SIG-M5 (cell line): ENCODE measurements around the gene CD8B.
"Not testable (repeated sequence)": the region's sequence is repeated elsewhere in the genome, so short reads cannot be mapped to it uniquely, and the experiment has no call there.

Experiments
- DNase-seq: peaks from one replicate; lab custom pipeline; 2025; lab: John Stamatoyannopoulos, UW

CD8B gene

GRCh38 chr2:86861628-86862379 is at the start of gene CD8B:
Gene CD8B, minus strand, starts transcription at chr2:86861886. Its CDS starts 21 bp downstream, at chr2:86861865.
- not testable (repeated sequence) for DNase-seq

GRCh38 chr2:86905868-86906267 is 44.2 kb upstream of the CD8B start:
- DNase-seq = not testable (repeated sequence)

- DNase-seq = not testable (repeated sequence)
Observed at GRCh38 chr2:86900687-86901086, 39.0 kb upstream of the CD8B start.

- DNase-seq = not testable (repeated sequence)
Observed at GRCh38 chr2:86886026-86886425, 24.3 kb upstream of the CD8B start.

- DNase-seq = not testable (repeated sequence)
Observed at GRCh38 chr2:86882865-86883264, 21.2 kb upstream of the CD8B start.

- DNase-seq = not testable (repeated sequence)
Observed at GRCh38 chr2:86882118-86882665, 20.5 kb upstream of the CD8B start.

GRCh38 chr2:86878986-86879385 is 17.3 kb upstream of the CD8B start:
- DNase-seq = not testable (repeated sequence)

GRCh38 chr2:86870941-86871340 is 9.3 kb upstream of the CD8B start:
- DNase-seq = not testable (repeated sequence)

GRCh38 chr2:86868895-86869468 is 7.3 kb upstream of the CD8B start:
- DNase-seq = not testable (repeated sequence)

GRCh38 chr2:86862380-86862703 is 656 bp upstream of the CD8B start:
- DNase-seq = not testable (repeated sequence)

GRCh38 chr2:86861175-86861574 is 511 bp downstream of the CD8B start:
- not testable (repeated sequence) for DNase-seq

GRCh38 chr2:86860573-86860972 is 1.1 kb downstream of the CD8B start:
- DNase-seq = not testable (repeated sequence)

- not testable (repeated sequence) for DNase-seq
Observed at GRCh38 chr2:86857688-86858087, 4.0 kb downstream of the CD8B start.

- not testable (repeated sequence) for DNase-seq
Observed at GRCh38 chr2:86856498-86856897, 5.2 kb downstream of the CD8B start.

GRCh38 chr2:86855981-86856380 is 5.7 kb downstream of the CD8B start:
- DNase-seq = not testable (repeated sequence)

- not testable (repeated sequence) for DNase-seq
Observed at GRCh38 chr2:86851581-86851980, 10.1 kb downstream of the CD8B start.

- not testable (repeated sequence) for DNase-seq
Observed at GRCh38 chr2:86842607-86843234, 19.0 kb downstream of the CD8B start.

GRCh38 chr2:86841330-86841729 is 20.4 kb downstream of the CD8B start:
- not testable (repeated sequence) for DNase-seq

- not testable (repeated sequence) for DNase-seq
Observed at GRCh38 chr2:86839871-86840548, 21.7 kb downstream of the CD8B start.

GRCh38 chr2:86839455-86839854 is 22.2 kb downstream of the CD8B start:
- not testable (repeated sequence) for DNase-seq

GRCh38 chr2:86837714-86838113 is 24.0 kb downstream of the CD8B start:
- DNase-seq = not testable (repeated sequence)
